Endothelial cell of umbilical vein (primary cell): ENCODE data around the gene POGLUT3. TPM values are rescaled to one million over a fixed set of nuclear protein-coding genes. Genes with fewer than 3 reads are reported as not detected.

Experiments used
- BruUV-seq: library from RNA; stranded (reverse); fragments of 400-500 nt; replicated peaks from 2 replicates; lab custom pipeline; 2021; lab: Mats Ljungman, UMichigan
- CTCF ChIA-PET: fragments of 300-600, 350-600 bp; sonication (Branson Sonifier 250); formaldehyde crosslinking; loops from one replicate; lab custom pipeline; 2021; ENCODE audit warnings: antibody characterized with exemption, inconsistent platforms; lab: Charles Lee
- POLR2A ChIA-PET: fragments of 300-600, 350-600 bp; sonication (Branson Sonifier 250); formaldehyde crosslinking; loops from one replicate; lab custom pipeline; 2021; ENCODE audit warnings: antibody characterized with exemption, inconsistent platforms; lab: Charles Lee
- DNase-seq: peaks from one replicate; pipeline ENCODE4 v3.0.0-alpha.2; 2011; ENCODE audit warnings: low read depth, low spot score
- FAIRE-seq: peaks from 2 replicates; lab custom pipeline; 2011; peaks lifted over from hg19 to GRCh38; lab: Jason Lieb, UNC
- H2AFZ ChIP-seq: 2 replicates; pipeline ENCODE4 v1.6.0; 2012; ENCODE audit warnings: low read depth, low read length, control low read depth, inconsistent platforms
- H3K27ac ChIP-seq: 2 replicates; pipeline ENCODE4 v1.5.1; 2011; ENCODE audit warnings: low read depth, mild to moderate bottlenecking, control low read depth, low read length, moderate library complexity; ENCODE audit not compliant: insufficient read depth
- H3K27me3 ChIP-seq, 2 experiments: 2 replicates each; pipeline versions ENCODE4 v1.6.0 to v1.6.1; 2011; ENCODE audit warnings: low read length in 2 of 2, mixed read lengths in 1 of 2; ENCODE audit not compliant: control insufficient read depth in 2 of 2, insufficient read depth in 2 of 2
- H3K36me3 ChIP-seq, 2 experiments: 2 replicates in 1 of 2; 3 replicates in 1 of 2; pipeline ENCODE4 v1.5.1; 2011; ENCODE audit warnings: low read length in 2 of 2, mild to moderate bottlenecking in 1 of 2, moderate library complexity in 1 of 2; ENCODE audit not compliant: control insufficient read depth in 2 of 2, insufficient read depth in 2 of 2; ENCODE audit errors: extremely low read depth in 1 of 2
- H3K4me1 ChIP-seq: 3 replicates; pipeline ENCODE4 v1.5.1; 2011; ENCODE audit warnings: mild to moderate bottlenecking, low read length; ENCODE audit not compliant: control insufficient read depth, insufficient read depth; ENCODE audit errors: extremely low read depth
- H3K4me2 ChIP-seq: 2 replicates; pipeline ENCODE4 v1.6.1; 2011; ENCODE audit warnings: low read length, control low read depth, mixed read lengths; ENCODE audit not compliant: insufficient read depth
- H3K4me3 ChIP-seq, 3 experiments: fragments of 200-600 bp in 1 of 3; sonication (generic), shearing (Covaris generic) in 1 of 3; replicated peaks in 1 of 3; 2 replicates each; pipeline ENCODE4 v1.5.1; 2011 to 2016; ENCODE audit warnings: control low read depth in 3 of 3, low read length in 3 of 3, mild to moderate bottlenecking in 2 of 3, inconsistent platforms in 1 of 3, low read depth in 1 of 3, moderate library complexity in 1 of 3; ENCODE audit not compliant: insufficient read depth in 1 of 3
- H3K79me2 ChIP-seq: 2 replicates; pipeline ENCODE4 v1.6.0; 2012; ENCODE audit warnings: low read length, inconsistent platforms; ENCODE audit not compliant: control insufficient read depth, insufficient read depth
- H3K9ac ChIP-seq: replicated peaks from 2 replicates; pipeline ENCODE3; 2011; ENCODE audit warnings: low read length, control low read depth; ENCODE audit not compliant: insufficient read depth; ENCODE audit errors: extremely low read depth
- H3K9me1 ChIP-seq: replicated peaks from 3 replicates; pipeline ENCODE4 v1.6.0; 2011; ENCODE audit warnings: mild to moderate bottlenecking, low read length; ENCODE audit not compliant: control insufficient read depth, insufficient read depth; ENCODE audit errors: extremely low read depth
- H3K9me3 ChIP-seq: replicated peaks from 2 replicates; pipeline ENCODE4 v1.5.1; 2012; ENCODE audit warnings: low read length, inconsistent platforms; ENCODE audit not compliant: control insufficient read depth, insufficient read depth
- H4K20me1 ChIP-seq: replicated peaks from 2 replicates; pipeline ENCODE3; 2011; ENCODE audit warnings: mild to moderate bottlenecking, low read length; ENCODE audit not compliant: control insufficient read depth, insufficient read depth; ENCODE audit errors: extremely low read depth
- EZH2 ChIP-seq: IDR thresholded peaks from 2 replicates; pipeline ENCODE4 v1.6.1; 2012; ENCODE audit warnings: borderline replicate concordance, low read depth, mild to moderate bottlenecking, moderate library complexity, low read length, inconsistent platforms; ENCODE audit not compliant: severe bottlenecking
- FOS ChIP-seq: IDR thresholded peaks from 2 replicates; pipeline ENCODE4 v1.6.1; 2011; ENCODE audit warnings: mild to moderate bottlenecking, low read length, moderate library complexity, borderline replicate concordance; ENCODE audit not compliant: insufficient read depth
- GATA2 ChIP-seq: IDR thresholded peaks from 2 replicates; pipeline ENCODE4 v1.7.0; 2011; ENCODE audit warnings: low read depth, mild to moderate bottlenecking, moderate library complexity, mixed read lengths, low read length; ENCODE audit not compliant: insufficient read length, insufficient read depth
- JUN ChIP-seq: IDR thresholded peaks from 2 replicates; pipeline ENCODE4 v1.6.1; 2011; ENCODE audit warnings: borderline replicate concordance, low read depth; ENCODE audit not compliant: insufficient read length, insufficient read depth
- MYC ChIP-seq: IDR thresholded peaks from one replicate; pipeline ENCODE4 v1.6.1; 2011; ENCODE audit warnings: mild to moderate bottlenecking, low read depth, low read length
- POLR2A ChIP-seq: IDR thresholded peaks from 2 replicates; pipeline ENCODE4 v1.6.1; 2012; ENCODE audit warnings: low read depth, mild to moderate bottlenecking, control low read depth, low read length
- POLR2AphosphoS5 ChIP-seq: IDR thresholded peaks from 2 replicates; pipeline ENCODE4 v1.6.1; 2012; ENCODE audit warnings: low read depth, mild to moderate bottlenecking, control low read depth, low read length, moderate library complexity; ENCODE audit not compliant: insufficient read depth
- dilution Hi-C: fragments of 300-500 bp; cut with MboI; formaldehyde crosslinking; loops from one replicate; pipeline ENCODE4 v1.15.0; 2019; ENCODE audit warnings: low sequenced_read_pairs; ENCODE audit not compliant: extremely low pct_ligation_motif_present
- intact Hi-C: fragments of 100-400 bp; cut with micrococcal nuclease; formaldehyde crosslinking; loops from one replicate; pipeline ENCODE4 v1.10.0; 2022
- polyA plus RNA-seq, 4 experiments: library from polyadenylated mRNA; depleted of rRNA in 3 of 4; stranded (reverse) in 3 of 4; unstranded in 1 of 4; fragments of >200 nt; gene quantifications; 2 replicates each; pipeline versions ENCODE4 v1.2.1 to v1.2.3, GENCODE V29; 2011 to 2012; ENCODE audit warnings: missing spikeins in 1 of 4
- total RNA-seq: library from RNA; stranded (reverse); gene quantifications from 2 replicates; pipeline ENCODE4 v1.2.3, GENCODE V29; 2021
- TF ChIP-seq, protein P1 (sequence below): IDR thresholded peaks from 2 replicates; pipeline ENCODE4 v1.6.1; 2011; ENCODE audit not compliant: insufficient read depth, insufficient read length
- TF ChIP-seq, protein P2 (sequence below), 2 donors: IDR thresholded peaks; 1 replicate in 1 of 2; 2 replicates in 1 of 2; pipeline ENCODE4 v1.5.1; 2011; ENCODE audit warnings: low read length in 2 of 2, mild to moderate bottlenecking in 2 of 2, moderate library complexity in 2 of 2, control low read depth in 1 of 2, inconsistent platforms in 1 of 2, low read depth in 1 of 2; ENCODE audit not compliant: insufficient read depth in 1 of 2; ENCODE audit errors: extremely low read depth in 1 of 2

The POGLUT3 gene
- total and polyA plus RNA-seq, 2 donors (not counting 3 experiments of a cell fraction or from before 2014, with no cell fraction given) = 14.3 to 46.4 TPM

DNA sequence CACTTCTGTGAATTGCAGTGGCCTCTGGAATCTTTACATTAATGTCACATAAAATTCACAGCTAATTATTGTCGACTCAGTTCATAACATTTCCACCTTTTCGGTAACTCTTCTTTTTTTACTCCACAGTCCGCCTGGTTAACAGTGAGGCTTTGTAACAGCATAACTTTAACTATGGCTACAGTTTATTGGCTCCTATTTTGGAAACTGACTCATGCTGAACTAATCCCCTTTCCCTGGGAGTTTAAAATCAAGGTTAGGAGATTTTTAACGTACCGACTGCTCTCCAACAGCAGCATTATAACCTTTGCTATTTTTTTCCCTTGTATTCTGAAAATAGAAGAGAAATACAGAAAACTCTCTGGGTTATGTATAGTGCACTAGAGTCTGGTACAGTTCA lies 3.2 kb upstream of the POGLUT3 start:
- intact Hi-C loops = no loop called here
- DNase-seq = no peak
- ChIA-PET CTCF (no interaction called here), POLR2A (no interaction called here)
- no peaks in the 10 kb centered on the region for H3K9me3 ChIP-seq
- no peaks in the 10 kb centered on the region for H3K36me3 ChIP-seq
- H4K20me1 ChIP-seq = no peaks in the 10 kb centered on the region
- no peak overlapping the region for H3K4me3 ChIP-seq
- H3K4me2 ChIP-seq = no peak overlapping the region
- peaks cover 10% of the 10 kb centered on the region for H3K4me1 ChIP-seq
- no TSS peak for BruUV-seq
- no peaks in the 10 kb centered on the region for H3K27me3 ChIP-seq
- no peak for FAIRE-seq
- H3K9me1 ChIP-seq = no peaks in the 10 kb centered on the region
- H3K79me2 ChIP-seq = peaks cover 6% of the 10 kb centered on the region
- dilution Hi-C loops = no loop called here
- H2AFZ ChIP-seq = no peak overlapping the region
- TF ChIP-seq POLR2A (no peak), EZH2 (no peak), FOS (no peak), MYC (no peak), POLR2AphosphoS5 (no peak), JUN (no peak), GATA2 (no peak)
- TF ChIP-seq, protein P1, sequence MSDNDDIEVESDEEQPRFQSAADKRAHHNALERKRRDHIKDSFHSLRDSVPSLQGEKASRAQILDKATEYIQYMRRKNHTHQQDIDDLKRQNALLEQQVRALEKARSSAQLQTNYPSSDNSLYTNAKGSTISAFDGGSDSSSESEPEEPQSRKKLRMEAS = no peak
- TF ChIP-seq, protein P2, sequence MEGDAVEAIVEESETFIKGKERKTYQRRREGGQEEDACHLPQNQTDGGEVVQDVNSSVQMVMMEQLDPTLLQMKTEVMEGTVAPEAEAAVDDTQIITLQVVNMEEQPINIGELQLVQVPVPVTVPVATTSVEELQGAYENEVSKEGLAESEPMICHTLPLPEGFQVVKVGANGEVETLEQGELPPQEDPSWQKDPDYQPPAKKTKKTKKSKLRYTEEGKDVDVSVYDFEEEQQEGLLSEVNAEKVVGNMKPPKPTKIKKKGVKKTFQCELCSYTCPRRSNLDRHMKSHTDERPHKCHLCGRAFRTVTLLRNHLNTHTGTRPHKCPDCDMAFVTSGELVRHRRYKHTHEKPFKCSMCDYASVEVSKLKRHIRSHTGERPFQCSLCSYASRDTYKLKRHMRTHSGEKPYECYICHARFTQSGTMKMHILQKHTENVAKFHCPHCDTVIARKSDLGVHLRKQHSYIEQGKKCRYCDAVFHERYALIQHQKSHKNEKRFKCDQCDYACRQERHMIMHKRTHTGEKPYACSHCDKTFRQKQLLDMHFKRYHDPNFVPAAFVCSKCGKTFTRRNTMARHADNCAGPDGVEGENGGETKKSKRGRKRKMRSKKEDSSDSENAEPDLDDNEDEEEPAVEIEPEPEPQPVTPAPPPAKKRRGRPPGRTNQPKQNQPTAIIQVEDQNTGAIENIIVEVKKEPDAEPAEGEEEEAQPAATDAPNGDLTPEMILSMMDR (IDR thresholded peaks at IDR 0.05; ENCODE audit: extremely low read depth in 1 of 2, insufficient read depth in 1 of 2, low read depth in 1 of 2, low read length in 2 of 2) = no peak
- H3K27ac ChIP-seq = no peak overlapping the region
- no peak overlapping the region for H3K9ac ChIP-seq
